ENCODE data around the gene TAS1R3.
A peak's percentile ranks its signal among the peaks of the same experiment; 100 is the strongest.

The TAS1R3 gene

DNA sequence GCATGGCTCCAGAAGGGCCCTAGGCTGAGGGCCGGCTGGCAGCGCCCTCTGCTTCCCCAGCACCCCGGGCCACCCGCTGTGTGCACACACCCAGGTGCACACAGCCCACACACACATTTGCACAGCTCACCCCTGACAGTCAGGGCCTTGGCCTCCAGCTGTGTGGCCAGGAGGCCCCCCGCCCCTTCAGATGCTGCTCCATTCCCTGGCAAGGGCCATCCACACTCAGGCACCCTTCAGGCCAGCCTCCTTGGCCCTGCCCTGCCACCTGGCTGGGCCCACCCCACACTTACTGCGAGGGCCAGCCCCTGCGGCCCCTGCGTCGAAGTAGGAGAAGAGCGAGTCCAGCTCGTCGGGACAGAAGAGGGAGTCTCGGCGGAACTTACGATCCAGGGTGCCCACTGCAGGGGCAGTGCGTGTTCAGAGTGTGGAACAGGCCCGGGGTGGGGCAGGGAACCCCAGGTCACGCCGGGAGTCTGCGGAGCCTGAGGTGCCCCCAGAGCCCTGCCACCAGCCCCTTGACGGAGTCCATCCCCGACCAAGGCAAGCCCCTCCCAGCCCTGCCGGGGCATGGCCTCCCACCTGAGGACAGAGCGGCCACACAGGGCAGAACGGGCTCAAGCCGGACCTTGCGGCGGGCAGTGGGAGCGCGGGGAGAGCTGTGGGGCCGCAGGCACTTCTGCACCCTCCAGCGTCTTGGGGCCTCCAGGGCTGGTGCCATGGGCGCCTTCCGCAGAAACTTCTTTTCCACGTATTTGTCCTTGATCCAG, 35.7 kb upstream of the TAS1R3 start:
- no peak for DNase-seq (ENCODE audit: low spot score)

DNA sequence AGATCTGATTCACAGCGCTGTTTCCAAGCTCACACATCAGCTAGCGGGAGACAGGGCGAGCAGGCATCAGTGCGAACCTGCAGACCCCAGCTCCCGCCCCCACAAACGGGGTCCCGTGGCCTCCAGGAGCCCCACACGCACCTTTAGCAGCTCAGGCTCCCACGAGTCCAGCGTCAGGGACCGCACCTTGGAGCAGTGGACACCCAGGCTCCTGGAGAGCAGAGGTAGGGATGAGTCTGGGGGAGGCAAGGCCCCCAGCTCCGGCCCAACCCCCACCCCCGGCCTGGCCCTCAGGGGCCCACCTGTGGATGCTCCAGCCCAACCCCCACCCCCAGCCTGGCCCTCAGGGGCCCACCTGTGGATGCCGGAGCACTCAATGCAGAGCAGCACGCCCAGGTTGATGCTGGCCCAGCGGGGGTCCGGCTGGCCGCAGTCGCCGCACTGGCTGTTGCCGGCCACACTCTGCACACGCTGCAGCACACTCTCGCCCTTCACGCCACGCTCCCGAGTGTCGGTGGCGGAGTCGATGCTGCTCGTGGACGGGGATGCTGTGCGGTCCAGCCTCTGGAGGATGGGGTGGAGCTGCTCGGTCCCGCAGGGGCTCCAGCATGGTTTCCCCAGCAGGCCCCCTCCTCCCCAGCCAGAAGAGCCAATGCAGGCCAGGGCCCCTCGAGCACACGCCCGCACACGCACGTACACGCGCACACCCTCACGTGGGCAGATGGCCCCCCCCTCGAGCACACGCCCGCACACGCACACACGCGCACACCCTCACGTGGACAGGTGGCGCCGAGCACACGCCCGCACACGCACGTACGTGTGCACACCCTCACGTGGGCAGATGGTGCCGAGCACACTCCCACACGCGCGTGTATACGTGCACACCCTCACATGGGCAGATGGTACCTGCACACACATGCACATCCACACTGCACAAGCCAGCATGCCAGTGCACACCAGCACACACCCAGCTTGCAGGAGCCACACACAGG, 34.7 kb upstream of the TAS1R3 start:
- DNase-seq (ENCODE audit: low spot score) = no peak

DNA sequence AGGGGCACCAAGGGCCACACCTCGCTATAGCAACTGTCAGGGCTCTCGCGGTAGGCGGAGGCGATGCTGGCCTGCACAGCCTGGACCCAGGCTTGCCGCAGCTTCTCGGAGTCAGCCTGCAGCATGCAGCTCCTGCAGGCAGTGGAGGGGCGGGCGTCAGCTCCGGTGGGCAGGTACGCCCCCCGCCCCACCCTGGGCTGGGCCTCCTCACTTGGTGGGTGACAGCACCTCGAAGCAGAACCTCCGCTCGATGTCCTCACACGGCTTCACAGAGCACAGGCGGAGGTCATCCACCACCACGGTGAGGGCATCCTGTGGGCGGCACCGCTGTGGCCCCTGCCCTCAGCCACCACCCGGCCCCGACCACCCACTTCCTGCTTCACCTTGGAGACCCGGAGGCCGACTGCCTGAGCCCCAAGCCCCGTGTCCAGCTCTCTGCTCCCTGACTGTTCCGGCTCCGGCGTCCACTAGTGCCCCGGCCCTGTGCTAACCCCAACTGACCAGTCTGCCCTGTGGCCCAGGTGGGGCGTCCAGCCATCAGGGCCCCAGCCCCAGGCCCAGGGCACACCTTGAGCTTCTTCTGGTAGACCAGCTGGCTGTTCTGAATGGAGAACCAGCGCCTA, 33.2 kb upstream of the TAS1R3 start:
- DNase-seq (ENCODE audit: low spot score) = no peak

DNA sequence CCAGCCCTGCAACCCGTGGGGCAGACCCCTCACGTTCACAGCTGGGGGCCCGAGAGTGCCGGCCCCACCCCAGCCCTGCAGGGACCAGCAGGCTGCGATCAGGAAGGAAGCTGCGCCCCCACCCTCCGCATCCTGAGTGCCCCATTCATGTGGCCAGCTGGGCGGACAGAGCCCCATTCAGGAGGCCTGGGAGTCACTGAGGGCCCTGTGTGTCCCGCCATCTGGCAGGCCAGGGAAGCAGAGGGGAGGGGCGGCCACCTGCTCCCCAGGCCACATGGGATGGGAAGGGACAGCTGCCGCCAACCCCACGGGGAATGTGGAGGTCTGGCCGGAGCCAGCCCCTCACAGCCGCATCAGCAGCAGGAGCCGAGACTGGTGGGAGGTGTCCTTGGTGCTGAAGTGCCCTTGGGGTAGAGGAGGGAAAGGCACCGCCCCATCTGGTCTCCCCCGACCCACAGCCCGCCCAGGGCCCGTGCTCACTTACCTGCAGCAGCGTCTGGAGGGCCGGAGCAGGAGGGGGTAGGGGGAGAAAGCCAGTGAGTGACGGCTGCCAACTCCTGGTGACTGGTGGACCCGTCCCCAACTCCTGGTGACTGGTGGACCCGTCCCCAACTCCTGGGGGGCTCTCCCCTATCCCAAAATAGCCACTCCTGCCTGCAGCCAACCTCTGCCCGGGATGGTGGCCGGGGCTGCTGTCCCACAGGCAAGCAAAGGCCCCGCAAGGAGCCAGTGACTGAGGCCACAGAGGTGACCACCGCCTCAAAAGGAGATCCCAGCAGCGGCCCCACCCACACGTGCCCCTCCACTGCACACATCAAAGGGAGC, 32.0 kb upstream of the TAS1R3 start:
- DNase-seq (ENCODE audit: low spot score) = no peak

DNA sequence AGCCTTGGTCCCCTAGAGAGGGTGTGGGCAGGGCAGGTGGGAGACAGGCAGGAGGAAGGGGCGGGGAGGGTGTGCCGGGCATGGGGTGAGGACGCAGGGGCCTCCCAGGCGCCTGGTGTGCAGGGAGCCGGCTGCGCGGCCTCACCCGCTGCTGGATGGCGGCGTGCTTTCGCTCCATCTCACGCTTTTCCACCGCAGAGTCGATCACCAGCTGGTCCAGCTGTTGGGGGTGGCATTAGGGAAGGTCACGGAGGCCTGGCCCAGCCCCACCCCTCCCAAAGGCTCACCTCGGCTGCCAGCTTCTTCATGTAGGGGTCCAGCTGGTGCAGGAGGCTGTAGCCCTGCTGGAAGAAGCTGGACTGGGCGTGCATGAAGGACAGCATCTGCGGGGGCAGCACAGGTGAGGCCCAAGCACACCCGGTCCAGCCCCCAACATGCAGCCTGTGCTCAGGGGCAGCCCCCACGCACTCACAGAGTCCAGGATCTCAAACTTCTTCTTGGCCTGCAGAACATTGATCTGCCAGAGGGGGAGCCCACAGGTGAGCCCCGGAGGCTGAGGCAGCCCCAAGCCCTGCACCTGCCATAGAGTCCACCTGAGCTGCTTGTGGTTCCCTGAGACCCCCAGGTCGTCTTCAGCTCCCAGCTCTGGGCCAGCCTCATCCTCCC, 31.3 kb upstream of the TAS1R3 start:
- no peak for DNase-seq (ENCODE audit: low spot score)

DNA sequence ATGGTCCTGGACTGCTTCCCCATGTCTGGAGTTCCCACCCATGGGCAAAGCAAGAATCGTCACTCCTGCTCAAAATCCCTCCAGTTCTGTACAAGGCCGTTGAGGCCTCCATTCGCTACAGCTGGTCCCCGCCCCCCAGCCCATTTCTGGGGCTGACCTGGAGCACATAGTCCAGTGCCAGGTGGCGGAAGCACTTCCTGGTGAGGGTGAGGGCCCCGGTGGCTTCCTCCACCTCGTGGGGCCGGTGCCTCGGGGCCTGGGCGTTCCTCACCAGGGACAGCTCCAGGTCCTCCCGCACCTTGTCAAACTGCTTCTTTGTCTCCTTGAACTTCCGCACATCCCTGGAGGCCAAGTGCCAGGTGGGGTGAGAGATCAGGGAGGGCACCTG, 30.7 kb upstream of the TAS1R3 start:
- no peak for DNase-seq (ENCODE audit: low spot score)

DNA sequence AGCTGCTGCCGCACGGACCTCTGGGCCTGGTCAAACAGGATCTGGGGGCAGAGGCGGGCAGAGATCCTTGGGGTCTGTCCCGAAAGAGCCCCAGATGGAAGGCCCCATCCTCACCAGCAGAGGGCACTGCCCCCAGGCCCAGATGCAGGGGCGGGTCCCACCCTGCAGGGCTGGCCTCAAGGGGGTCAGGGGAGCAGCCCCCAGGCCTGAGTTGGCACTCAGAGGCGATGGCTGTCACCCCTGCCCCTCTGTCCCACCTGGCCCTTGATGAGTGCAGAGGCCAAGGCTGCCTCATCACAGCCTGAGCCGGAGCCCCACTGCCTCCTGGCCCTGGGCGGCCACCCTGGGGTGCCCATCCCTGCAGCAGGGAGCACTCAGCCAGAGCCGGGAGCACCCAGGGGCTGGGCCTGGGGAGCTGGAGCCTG, 29.1 kb upstream of the TAS1R3 start:
- no peak for DNase-seq (ENCODE audit: low spot score)

DNA sequence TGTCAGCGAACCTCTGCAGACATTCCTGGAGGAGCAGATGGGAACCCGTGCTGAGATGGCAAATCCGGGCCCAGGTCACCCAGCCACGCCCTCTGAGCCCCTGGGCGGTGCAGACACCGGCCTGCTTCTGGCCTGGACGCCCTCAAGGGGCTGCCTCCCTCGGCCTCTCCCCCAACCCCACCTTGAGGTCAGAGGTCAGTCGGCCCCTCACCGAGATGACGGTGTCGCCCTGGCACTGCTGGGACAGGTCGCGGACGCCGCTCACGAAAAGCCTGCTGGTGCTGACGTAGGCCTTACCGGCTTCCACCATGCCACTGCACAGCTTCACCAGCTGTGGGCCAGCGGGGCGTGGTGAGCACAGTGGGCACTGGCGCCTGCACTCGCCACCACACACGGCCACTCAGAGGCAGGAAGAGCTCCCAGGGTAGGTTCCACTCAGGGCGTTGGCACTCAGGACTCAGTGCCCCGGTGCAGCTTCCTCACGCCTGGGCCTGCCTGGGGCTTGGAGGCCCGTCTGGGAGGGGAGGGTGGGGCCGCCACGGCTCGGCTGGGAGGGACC, 28.1 kb upstream of the TAS1R3 start:
- DNase-seq (ENCODE audit: low spot score) = no peak

DNA sequence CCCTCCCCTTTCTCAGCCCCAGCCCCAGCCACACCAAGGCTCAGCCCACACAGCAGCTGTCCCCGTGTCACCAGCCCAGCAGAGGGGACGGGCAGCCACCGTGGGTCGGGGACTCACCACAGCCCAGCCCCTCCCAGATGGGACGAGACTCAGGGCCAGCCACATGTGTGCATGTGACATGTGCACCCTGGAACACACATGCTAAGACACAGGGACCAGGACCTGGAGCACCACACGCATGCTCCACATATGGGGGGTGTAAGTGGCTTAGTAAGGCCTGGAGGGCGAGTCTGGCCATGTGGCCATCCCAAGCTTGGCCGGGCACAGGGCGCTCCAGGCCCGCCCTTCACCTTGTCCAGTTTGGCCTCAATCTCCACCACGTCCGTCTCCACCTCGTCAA, 27.3 kb upstream of the TAS1R3 start:
- DNase-seq (ENCODE audit: low spot score) = no peak

DNA sequence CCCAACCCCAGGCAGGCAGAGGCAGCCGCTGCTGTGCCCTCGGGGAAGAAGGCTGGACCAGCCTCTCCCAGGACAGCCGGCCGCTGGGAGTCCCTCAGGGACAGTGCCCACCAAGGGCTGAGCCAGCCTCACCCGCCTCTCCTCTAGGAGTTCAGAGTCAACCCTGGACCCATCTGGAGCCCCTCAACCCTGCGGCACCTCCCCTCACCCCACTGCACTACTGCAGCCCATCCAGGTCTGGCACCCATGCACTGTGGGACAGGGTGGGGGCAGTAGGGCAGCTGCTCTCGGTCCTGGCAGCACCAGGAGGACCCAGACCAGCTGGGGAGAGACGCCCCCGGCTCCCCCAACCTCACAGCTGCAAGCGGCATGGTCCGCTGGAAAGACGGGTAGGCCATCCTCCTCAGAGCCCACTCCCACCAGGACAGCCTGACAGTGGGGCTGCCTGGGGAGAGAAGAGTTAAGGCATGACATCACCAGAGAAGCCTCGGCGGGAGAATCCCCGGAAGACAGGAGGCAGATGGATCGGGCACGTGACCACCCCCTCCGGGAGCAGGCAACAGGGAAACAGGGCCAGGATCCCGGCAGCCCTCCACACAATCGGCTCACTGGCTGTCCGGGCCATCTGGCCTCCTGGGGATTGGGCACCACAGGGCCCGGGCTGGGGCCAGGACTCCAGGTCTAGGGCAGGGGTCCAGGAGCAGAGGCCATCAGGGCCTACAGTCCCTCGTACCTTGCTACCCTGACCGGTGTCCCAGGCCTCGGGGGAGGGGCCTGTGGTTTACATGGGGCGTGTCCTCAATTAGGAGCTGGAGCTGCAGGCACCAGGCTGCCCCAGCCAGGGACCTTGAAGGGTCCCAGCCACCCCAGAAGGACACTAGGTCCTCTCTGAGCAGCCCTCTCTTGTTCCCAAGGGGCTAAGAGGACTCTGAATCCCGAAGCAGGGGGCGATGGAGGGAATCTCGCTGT, 26.5 kb upstream of the TAS1R3 start:
- no peak for DNase-seq (ENCODE audit: low spot score)

DNA sequence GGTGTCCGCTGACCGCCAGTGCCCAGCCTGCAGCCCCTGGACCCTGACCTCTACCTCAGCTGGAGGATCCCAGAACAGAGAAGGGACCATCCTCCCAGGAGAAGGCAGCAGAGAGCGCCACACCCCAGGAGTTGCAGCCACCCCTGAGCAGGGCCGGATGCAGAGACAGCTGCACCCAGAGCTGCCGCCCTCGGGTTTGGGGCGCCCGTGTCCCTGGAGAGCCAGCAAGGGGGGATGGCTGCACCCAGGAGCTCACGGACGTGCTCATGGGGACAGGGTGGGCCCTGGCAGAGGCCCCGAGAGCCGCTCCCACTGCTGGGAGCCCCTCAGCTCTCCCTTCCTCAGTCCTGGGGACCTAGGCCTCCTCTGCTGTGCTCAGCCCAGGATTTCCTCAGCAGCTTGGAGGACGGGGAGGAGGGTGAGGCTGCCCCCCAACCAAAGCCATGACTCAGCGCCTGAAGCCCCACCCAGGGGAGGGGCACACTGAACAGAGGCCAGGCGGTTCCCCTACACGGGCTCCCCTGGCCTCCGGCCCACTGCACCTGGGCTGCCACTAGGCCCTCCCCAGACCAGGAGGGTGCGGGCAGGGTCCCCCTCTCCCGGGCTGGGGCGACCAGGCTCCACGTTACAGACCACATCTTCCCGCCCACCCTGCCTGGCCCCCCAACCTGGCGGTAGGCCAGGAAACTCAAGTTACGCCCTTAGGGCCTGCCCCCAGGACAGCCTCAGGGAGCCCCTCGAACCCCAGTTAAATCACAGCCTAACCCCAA, 25.6 kb upstream of the TAS1R3 start:
- DNase-seq (ENCODE audit: low spot score) = no peak

DNA sequence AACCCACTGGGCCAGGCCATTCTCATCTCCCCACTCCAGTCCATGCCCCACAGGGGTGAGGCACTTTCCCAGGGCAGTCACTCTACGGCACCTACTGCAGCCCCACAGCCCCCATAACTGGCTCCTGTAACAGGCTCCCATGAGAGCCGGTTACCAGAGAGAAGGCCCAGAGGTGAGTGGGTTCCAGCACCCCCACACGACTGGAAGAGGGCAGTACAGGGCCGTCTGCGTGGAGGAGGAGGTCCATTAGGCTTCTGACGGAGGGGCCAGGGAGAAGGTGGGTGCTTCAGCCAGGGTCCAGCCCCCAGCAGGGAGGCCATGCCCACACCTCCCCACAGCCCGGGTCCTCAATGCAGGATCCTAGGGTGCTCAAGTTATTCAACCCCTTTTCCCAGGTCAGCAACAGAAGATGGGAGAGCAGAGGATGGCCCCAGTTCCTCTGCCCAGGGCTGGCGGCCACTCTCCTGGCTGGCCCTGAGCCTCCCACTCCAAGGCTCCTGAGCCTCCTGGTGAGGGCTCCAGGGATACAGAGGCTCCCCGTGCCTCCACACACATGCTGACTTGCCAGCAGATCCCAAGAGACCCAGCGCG, 24.9 kb upstream of the TAS1R3 start:
- no peak for DNase-seq (ENCODE audit: low spot score)

DNA sequence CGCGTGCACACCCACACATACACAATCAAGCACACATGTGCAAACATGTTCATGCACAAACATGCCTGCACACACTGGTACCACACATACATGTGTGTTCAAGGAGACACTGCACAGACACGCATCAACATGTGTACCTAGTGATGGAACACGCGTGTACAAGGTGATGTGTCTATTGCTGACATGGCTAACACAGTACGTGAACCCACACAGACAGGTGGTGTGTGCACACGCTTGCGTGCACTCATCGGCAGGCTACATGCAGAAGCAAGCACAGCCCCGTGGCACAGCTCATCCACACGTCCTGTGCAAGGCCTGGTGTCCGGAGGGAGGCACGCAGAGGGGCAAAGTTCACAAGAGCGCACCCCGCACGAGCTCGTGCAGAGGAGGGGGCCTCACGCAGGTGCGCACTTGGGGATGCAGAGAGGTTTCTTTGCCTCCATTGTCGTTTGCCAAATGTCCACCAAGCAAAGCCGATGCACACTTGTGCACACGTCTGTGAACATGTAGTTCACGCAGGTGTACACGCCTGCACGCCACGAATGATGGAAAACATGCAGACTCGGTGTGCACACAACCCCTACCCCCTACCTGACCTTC, 24.3 kb upstream of the TAS1R3 start:
- DNase-seq (ENCODE audit: low spot score) = no peak

DNA sequence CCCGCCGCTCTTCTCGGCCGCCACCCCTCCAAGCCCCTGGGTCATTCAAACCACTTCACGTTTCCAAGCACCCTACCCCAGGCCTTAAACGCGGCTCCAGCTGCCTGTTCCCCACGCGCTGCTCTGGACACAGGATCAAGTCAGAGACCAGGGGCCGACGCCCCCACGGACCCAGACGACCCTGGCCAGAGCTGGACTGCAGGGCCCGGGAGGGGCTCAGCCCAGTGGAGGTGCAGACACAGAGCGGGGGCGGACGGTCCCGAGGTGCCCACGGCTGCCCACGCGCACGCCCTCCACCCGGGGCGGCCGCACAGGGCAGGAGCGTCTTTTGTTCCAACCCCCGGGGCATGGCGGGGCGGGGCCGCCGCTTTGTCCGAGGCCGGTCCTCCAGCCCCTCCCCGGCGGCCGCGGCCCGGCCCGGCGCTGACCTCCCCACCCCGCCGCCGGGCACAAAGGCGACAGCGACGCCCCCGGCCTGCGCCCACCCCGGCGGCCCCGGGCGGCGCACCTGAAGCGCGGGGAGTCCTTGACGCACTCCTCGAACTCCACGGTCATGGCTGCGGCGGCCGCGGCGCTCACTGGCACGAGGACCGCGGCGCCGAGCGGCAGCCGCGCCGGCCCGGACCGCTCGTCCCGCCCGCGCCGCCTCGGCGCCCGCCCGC, 23.7 kb upstream of the TAS1R3 start:
- DNase-seq (ENCODE audit: low spot score) = no peak

DNA sequence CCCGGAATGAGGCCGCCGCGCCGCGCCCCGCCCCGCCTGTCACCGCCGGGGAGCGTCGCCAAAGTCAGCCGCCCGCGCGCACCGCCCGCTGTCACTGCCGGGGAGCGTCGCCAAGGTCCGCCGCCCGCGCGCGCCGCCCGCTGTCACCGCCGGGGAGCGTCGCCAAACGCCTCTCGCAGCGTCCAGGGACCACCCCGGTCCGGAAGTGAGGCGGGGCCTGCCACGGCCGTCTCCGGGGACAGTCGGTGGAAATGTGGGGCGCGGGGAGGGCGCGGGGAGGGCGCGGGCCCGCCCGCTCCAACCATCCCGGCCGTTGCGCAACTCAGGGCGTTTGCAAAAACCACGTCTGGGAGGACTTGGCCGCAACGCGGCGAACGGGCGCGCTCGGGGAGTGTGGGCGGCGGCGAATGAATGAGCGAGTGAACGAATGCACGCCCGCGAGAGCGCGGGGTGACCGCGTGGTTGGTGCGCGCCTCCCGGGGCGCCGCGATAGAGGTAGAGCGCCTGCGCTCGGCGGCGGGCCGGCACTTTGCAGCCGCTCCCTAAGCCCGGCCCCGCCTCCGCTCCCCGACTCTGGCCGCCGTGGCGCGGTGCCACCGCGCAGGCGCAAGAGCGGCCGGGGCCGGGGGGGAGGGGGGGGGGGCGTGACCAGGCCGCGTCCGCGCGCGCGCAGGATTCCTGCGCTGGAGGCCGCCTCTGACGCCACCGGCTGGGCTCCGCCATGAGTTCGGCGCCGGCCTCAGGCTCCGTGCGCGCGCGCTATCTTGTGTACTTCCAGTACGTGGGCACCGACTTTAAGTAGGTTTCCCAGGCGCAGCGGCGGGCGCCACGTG, 22.9 kb upstream of the TAS1R3 start, which contains the start of the genes ACAP3 and PUSL1:
TSS of gene ACAP3 (minus strand) at position 8 of the 833 bp plus-strand sequence. CDS start 115 bp downstream, outside the sequence.
TSS of gene PUSL1 (plus strand) at position 675 of the 833 bp plus-strand sequence. CDS start at position 722, 47 bp downstream.
- DNase-seq (ENCODE audit: low spot score) = peak; percentile 94

DNA sequence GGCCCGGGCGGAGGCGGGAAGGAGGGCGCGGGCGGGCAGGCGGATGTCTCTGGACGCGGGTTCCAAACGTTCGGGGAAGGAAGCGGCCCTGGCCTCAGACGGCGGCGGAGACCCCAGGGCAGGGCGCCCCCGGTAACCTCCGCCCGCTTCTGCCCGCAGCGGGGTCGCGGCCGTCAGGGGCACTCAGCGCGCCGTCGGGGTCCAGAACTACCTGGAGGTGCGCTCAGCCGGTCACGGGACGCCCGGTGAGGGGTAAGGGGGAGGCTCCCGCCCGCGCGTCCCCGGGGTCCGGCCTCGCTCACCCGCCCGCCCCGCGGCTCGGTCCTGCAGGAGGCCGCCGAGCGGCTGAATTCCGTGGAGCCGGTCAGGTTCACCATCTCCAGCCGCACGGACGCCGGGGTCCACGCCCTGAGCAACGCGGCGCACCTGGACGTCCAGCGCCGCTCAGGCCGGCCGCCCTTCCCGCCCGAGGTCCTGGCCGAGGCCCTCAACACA, 22.3 kb upstream of the TAS1R3 start:
- DNase-seq (ENCODE audit: low spot score) = no peak

All from COLO829 (cell line).